WTC11 (cell line): ENCODE data around the gene ATP5ME. TPM values are rescaled to one million over a fixed set of nuclear protein-coding genes. Genes with fewer than 3 reads are reported as not detected.

Experiments used
- ATAC-seq: fragments of 200-7000 bp; cut with Tn5 transposase; 2 replicates; pipeline ENCODE4 v1.10.0; 2021; ENCODE audit warnings: mild to moderate bottlenecking, moderate library complexity
- CTCF ChIA-PET: fragments of 300-600 bp; sonication (Branson Sonifier 250); formaldehyde crosslinking; loops from one replicate; lab custom pipeline; 2021; ENCODE audit warnings: antibody characterized with exemption; lab: Charles Lee
- POLR2A ChIA-PET: fragments of 350-600 bp; sonication (Branson Sonifier 250); formaldehyde crosslinking; loops from one replicate; lab custom pipeline; 2021; ENCODE audit warnings: antibody characterized with exemption; lab: Charles Lee
- DNase-seq: peaks from one replicate; pipeline ENCODE4 v3.0.0; 2021; ENCODE audit warnings: low spot score
- H3K27ac Mint-ChIP-seq: 2 replicates; pipeline ENCODE4 v1.8.0; 2021; ENCODE audit warnings: mixed read lengths
- H3K27me3 Mint-ChIP-seq: 2 replicates; pipeline ENCODE4 v1.8.0; 2021; ENCODE audit warnings: low read depth, mild to moderate bottlenecking, moderate library complexity, mixed read lengths
- H3K36me3 Mint-ChIP-seq: 2 replicates; pipeline ENCODE4 v1.8.0; 2021; ENCODE audit warnings: mixed read lengths
- H3K4me1 Mint-ChIP-seq: 2 replicates; pipeline ENCODE4 v1.8.0; 2022; ENCODE audit warnings: mixed read lengths
- H3K4me3 Mint-ChIP-seq: 2 replicates; pipeline ENCODE4 v1.8.0; 2021; ENCODE audit warnings: mild to moderate bottlenecking, moderate library complexity, mixed read lengths
- H3K9me3 Mint-ChIP-seq: 2 replicates; pipeline ENCODE4 v1.8.0; 2021; ENCODE audit warnings: mixed read lengths
- ATF3 ChIP-seq: sonication (generic); formaldehyde crosslinking; conservative IDR thresholded peaks from 2 replicates; pipeline ENCODE4 v1.8.1; 2022; ENCODE audit warnings: mild to moderate bottlenecking, missing genetic modification reagents
- FOXJ3 ChIP-seq: sonication (generic); formaldehyde crosslinking; IDR thresholded peaks from 2 replicates; pipeline ENCODE4 v1.9.0; 2021; ENCODE audit warnings: missing genetic modification reagents, mild to moderate bottlenecking, borderline replicate concordance
- KAT7 ChIP-seq: sonication (generic); formaldehyde crosslinking; IDR thresholded peaks from 2 replicates; pipeline ENCODE4 v1.8.1; 2023; ENCODE audit warnings: missing genetic modification reagents, mild to moderate bottlenecking, borderline replicate concordance
- NFATC4 ChIP-seq: fragments of 250-450 bp; sonication (Bioruptor Pico); IDR thresholded peaks from 2 replicates; pipeline ENCODE4 v1.9.0; 2021; ENCODE audit warnings: mild to moderate bottlenecking
- SMAD3 ChIP-seq: sonication (generic); formaldehyde crosslinking; IDR thresholded peaks from 2 replicates; pipeline ENCODE4 v1.8.0; 2022; ENCODE audit warnings: missing genetic modification reagents, mild to moderate bottlenecking, borderline replicate concordance
- SOX15 ChIP-seq: fragments of 250-450 bp; sonication (Bioruptor Pico); IDR thresholded peaks from 2 replicates; pipeline ENCODE4 v1.9.0; 2021; ENCODE audit warnings: mild to moderate bottlenecking
- TCF7 ChIP-seq: sonication (generic); formaldehyde crosslinking; IDR thresholded peaks from 2 replicates; pipeline ENCODE4 v1.8.0; 2022; ENCODE audit warnings: mild to moderate bottlenecking, low read depth, missing genetic modification reagents, moderate library complexity
- TEAD4 ChIP-seq: sonication (generic); formaldehyde crosslinking; IDR thresholded peaks from 2 replicates; pipeline ENCODE4 v1.8.0; 2022; ENCODE audit warnings: mild to moderate bottlenecking, missing genetic modification reagents
- ZBTB21 ChIP-seq: sonication (generic); formaldehyde crosslinking; IDR thresholded peaks from 2 replicates; pipeline ENCODE4 v1.8.1; 2023; ENCODE audit warnings: mild to moderate bottlenecking, missing genetic modification reagents, borderline replicate concordance
- ZNF121 ChIP-seq: sonication (generic); formaldehyde crosslinking; IDR thresholded peaks from 2 replicates; pipeline ENCODE4 v1.8.0; 2023; ENCODE audit warnings: missing genetic modification reagents
- ZNF317 ChIP-seq: sonication (generic); formaldehyde crosslinking; IDR thresholded peaks from 2 replicates; pipeline ENCODE4 v1.8.1; 2023; ENCODE audit warnings: low read depth, mild to moderate bottlenecking, moderate library complexity, missing genetic modification reagents, borderline replicate concordance
- ZNF396 ChIP-seq: fragments of 250-450 bp; sonication (Bioruptor Pico); IDR thresholded peaks from 2 replicates; pipeline ENCODE4 v1.8.0; 2021; ENCODE audit warnings: mild to moderate bottlenecking, moderate library complexity, borderline replicate concordance
- ZNF425 ChIP-seq: fragments of 250-450 bp; sonication (Bioruptor Pico); conservative IDR thresholded peaks from 2 replicates; pipeline ENCODE4 v1.9.0; 2021; ENCODE audit warnings: mild to moderate bottlenecking
- ZSCAN18 ChIP-seq: fragments of 250-450 bp; sonication (Bioruptor Pico); IDR thresholded peaks from 2 replicates; pipeline ENCODE4 v2.1.2; 2022; ENCODE audit warnings: mild to moderate bottlenecking, moderate library complexity
- total RNA-seq: library from RNA; stranded (reverse); gene quantifications from 3 replicates; pipeline ENCODE4 v1.2.3, GENCODE V29; 2021
- TF ChIP-seq, protein P1 (sequence below): fragments of 250-450 bp; sonication (Bioruptor Pico); IDR thresholded peaks from 2 replicates; pipeline ENCODE4 v1.9.0; 2021; ENCODE audit warnings: moderate library complexity, mild to moderate bottlenecking, inconsistent platforms, borderline replicate concordance
- TF ChIP-seq, protein P2 (sequence below): sonication (generic); formaldehyde crosslinking; IDR thresholded peaks from 2 replicates; pipeline ENCODE4 v1.8.0; 2023; ENCODE audit warnings: mild to moderate bottlenecking, missing genetic modification reagents
- TF ChIP-seq, protein P3 (sequence below): sonication (generic); formaldehyde crosslinking; IDR thresholded peaks from 2 replicates; pipeline ENCODE4 v1.8.1; 2023; ENCODE audit warnings: mild to moderate bottlenecking, missing genetic modification reagents, borderline replicate concordance
- TF ChIP-seq, protein P4 (sequence below): sonication (generic); formaldehyde crosslinking; conservative IDR thresholded peaks from 2 replicates; pipeline ENCODE4 v1.8.1; 2023; ENCODE audit warnings: mild to moderate bottlenecking, low read depth, missing genetic modification reagents, moderate library complexity
- TF ChIP-seq, protein P5 (sequence below): sonication (generic); formaldehyde crosslinking; IDR thresholded peaks from 2 replicates; pipeline ENCODE4 v1.8.1; 2023; ENCODE audit warnings: mild to moderate bottlenecking, missing genetic modification reagents, moderate library complexity

Gene ATP5ME
- total RNA-seq, 1 experiment from 2014 or later = 468 TPM

DNA sequence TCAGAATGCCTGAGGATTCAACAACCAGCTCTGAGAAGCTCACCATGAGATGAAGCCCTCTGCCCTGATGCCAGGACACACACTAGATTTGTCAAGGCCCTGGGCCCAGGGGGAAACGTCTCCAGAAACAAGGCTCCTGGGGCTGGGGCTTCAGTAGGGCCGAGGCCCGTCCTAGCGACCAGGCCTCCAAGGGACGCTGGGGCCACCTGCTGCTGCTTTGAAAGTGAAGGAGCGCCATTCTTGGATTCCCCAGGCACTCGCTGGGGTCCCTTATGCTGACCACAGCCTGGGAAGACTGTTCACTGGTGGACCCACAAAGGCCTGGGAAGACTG lies 24.8 kb downstream of the ATP5ME start:
- Mint-ChIP-seq H3K4me1 (0 out of 2 replicates have a peak, but pooled peaks cover 4% of the 10 kb centered on the region), H3K36me3 (no peaks in the 10 kb centered on the region), H3K9me3 (no peaks in the 10 kb centered on the region), H3K4me3 (no peak overlapping the region), H3K27ac (no peak overlapping the region), H3K27me3 (peaks cover 3% of the 10 kb centered on the region; the same call in 1 of the 2 replicates)
- DNase-seq (no peak), ATAC-seq (no peak)
- CTCF ChIA-PET = interaction anchor here (2.3 kb wide), 1 partner anchor 34 kb away, joined by 9 read pairs; no protein-coding TSS in a partner anchor
- POLR2A ChIA-PET = no interaction called here
- no peak for TF ChIP-seq ZNF317 (CRISPR knock-in tag)
- no peak for TF ChIP-seq FOXJ3
- TF ChIP-seq, protein P1, sequence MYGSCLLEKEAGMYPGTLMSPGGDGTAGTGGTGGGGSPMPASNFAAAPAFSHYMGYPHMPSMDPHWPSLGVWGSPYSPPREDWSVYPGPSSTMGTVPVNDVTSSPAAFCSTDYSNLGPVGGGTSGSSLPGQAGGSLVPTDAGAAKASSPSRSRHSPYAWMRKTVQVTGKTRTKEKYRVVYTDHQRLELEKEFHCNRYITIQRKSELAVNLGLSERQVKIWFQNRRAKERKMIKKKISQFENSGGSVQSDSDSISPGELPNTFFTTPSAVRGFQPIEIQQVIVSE (CRISPR knock-in tag) = no peak
- TF ChIP-seq ATF3 (CRISPR knock-in tag) = no peak
- no peak for TF ChIP-seq TCF7
- TF ChIP-seq ZNF121 (CRISPR knock-in tag) = no peak
- TF ChIP-seq NFATC4 (CRISPR knock-in tag) = no peak
- no peak for TF ChIP-seq ZNF396
- TF ChIP-seq, protein P2, sequence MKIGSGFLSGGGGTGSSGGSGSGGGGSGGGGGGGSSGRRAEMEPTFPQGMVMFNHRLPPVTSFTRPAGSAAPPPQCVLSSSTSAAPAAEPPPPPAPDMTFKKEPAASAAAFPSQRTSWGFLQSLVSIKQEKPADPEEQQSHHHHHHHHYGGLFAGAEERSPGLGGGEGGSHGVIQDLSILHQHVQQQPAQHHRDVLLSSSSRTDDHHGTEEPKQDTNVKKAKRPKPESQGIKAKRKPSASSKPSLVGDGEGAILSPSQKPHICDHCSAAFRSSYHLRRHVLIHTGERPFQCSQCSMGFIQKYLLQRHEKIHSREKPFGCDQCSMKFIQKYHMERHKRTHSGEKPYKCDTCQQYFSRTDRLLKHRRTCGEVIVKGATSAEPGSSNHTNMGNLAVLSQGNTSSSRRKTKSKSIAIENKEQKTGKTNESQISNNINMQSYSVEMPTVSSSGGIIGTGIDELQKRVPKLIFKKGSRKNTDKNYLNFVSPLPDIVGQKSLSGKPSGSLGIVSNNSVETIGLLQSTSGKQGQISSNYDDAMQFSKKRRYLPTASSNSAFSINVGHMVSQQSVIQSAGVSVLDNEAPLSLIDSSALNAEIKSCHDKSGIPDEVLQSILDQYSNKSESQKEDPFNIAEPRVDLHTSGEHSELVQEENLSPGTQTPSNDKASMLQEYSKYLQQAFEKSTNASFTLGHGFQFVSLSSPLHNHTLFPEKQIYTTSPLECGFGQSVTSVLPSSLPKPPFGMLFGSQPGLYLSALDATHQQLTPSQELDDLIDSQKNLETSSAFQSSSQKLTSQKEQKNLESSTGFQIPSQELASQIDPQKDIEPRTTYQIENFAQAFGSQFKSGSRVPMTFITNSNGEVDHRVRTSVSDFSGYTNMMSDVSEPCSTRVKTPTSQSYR (CRISPR knock-in tag) = no peak
- no peak for TF ChIP-seq ZBTB21 (CRISPR knock-in tag)
- TF ChIP-seq, protein P3, sequence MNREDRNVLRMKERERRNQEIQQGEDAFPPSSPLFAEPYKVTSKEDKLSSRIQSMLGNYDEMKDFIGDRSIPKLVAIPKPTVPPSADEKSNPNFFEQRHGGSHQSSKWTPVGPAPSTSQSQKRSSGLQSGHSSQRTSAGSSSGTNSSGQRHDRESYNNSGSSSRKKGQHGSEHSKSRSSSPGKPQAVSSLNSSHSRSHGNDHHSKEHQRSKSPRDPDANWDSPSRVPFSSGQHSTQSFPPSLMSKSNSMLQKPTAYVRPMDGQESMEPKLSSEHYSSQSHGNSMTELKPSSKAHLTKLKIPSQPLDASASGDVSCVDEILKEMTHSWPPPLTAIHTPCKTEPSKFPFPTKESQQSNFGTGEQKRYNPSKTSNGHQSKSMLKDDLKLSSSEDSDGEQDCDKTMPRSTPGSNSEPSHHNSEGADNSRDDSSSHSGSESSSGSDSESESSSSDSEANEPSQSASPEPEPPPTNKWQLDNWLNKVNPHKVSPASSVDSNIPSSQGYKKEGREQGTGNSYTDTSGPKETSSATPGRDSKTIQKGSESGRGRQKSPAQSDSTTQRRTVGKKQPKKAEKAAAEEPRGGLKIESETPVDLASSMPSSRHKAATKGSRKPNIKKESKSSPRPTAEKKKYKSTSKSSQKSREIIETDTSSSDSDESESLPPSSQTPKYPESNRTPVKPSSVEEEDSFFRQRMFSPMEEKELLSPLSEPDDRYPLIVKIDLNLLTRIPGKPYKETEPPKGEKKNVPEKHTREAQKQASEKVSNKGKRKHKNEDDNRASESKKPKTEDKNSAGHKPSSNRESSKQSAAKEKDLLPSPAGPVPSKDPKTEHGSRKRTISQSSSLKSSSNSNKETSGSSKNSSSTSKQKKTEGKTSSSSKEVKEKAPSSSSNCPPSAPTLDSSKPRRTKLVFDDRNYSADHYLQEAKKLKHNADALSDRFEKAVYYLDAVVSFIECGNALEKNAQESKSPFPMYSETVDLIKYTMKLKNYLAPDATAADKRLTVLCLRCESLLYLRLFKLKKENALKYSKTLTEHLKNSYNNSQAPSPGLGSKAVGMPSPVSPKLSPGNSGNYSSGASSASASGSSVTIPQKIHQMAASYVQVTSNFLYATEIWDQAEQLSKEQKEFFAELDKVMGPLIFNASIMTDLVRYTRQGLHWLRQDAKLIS (CRISPR knock-in tag) = no peak
- no peak for TF ChIP-seq SMAD3
- TF ChIP-seq ZSCAN18 (CRISPR knock-in tag) = no peak
- TF ChIP-seq SOX15 (CRISPR knock-in tag) = no peak
- TF ChIP-seq KAT7 (CRISPR knock-in tag) = no peak
- TF ChIP-seq TEAD4 (CRISPR knock-in tag) = no peak
- TF ChIP-seq, protein P4, sequence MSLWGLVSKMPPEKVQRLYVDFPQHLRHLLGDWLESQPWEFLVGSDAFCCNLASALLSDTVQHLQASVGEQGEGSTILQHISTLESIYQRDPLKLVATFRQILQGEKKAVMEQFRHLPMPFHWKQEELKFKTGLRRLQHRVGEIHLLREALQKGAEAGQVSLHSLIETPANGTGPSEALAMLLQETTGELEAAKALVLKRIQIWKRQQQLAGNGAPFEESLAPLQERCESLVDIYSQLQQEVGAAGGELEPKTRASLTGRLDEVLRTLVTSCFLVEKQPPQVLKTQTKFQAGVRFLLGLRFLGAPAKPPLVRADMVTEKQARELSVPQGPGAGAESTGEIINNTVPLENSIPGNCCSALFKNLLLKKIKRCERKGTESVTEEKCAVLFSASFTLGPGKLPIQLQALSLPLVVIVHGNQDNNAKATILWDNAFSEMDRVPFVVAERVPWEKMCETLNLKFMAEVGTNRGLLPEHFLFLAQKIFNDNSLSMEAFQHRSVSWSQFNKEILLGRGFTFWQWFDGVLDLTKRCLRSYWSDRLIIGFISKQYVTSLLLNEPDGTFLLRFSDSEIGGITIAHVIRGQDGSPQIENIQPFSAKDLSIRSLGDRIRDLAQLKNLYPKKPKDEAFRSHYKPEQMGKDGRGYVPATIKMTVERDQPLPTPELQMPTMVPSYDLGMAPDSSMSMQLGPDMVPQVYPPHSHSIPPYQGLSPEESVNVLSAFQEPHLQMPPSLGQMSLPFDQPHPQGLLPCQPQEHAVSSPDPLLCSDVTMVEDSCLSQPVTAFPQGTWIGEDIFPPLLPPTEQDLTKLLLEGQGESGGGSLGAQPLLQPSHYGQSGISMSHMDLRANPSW (CRISPR knock-in tag) = no peak
- TF ChIP-seq, protein P5, sequence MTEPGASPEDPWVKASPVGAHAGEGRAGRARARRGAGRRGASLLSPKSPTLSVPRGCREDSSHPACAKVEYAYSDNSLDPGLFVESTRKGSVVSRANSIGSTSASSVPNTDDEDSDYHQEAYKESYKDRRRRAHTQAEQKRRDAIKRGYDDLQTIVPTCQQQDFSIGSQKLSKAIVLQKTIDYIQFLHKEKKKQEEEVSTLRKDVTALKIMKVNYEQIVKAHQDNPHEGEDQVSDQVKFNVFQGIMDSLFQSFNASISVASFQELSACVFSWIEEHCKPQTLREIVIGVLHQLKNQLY = no peak
- no peak for TF ChIP-seq ZNF425
